ENCODE measurements around the gene REM1. TPM values are rescaled to one million over a fixed set of nuclear protein-coding genes. Genes with fewer than 3 reads are reported as not detected.

REM1 gene
- total RNA-seq, 1 experiment from 2014 or later: not detected

DNA sequence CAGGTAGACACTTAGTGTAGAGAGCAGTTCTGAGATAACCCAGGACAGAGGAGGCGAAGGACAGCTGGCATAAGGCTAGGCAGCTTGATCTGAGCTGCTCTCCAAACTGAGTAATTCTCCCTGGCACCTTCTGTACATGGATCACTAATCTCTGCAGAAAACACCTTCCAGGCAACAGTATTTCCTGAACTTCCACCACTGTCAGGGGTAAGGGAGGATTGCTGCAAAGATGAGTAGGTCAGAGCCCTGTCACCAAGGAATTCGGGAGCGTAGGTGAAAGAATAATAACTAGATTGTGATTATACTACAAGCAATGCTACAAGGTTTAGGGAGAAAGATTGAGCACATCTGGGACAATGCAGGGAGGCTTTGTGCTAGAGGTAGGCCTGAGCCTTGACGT lies 41.1 kb downstream of the REM1 start:
- Histone ChIP-seq H4K20me1 (ENCODE audit: insufficient read depth) (no peaks in the 10 kb centered on the region), H3K4me2 (ENCODE audit: low read length) (peak overlapping the region; percentile 98), H3K9me3 (ENCODE audit: control insufficient read depth in 1 of 2, insufficient read depth in 1 of 2, low read depth in 1 of 2, low read length in 2 of 2) (no peaks in the 10 kb centered on the region), H3K4me1 (ENCODE audit: control insufficient read depth in 1 of 2, insufficient read depth in 2 of 2, low read length in 2 of 2) (peaks cover 18 to 33% of the 10 kb centered on the region in 2 experiments), H3K79me2 (ENCODE audit: insufficient read depth, low read length) (peaks cover 69% of the 10 kb centered on the region), H3K4me3 (replicated peaks in 1 of 2; ENCODE audit: low read depth in 1 of 2, low read length in 2 of 2) (peak overlapping the region; percentile 97 to 99; a peak in 3 of 4 replicates), H3K9me2 (ENCODE audit: insufficient read depth) (no peaks in the 10 kb centered on the region), H2AFZ (ENCODE audit: low read depth, low read length, poor library complexity, severe bottlenecking) (no peak overlapping the region), H3K27ac (ENCODE audit: low read depth, low read length) (peak overlapping the region; percentile 72; the same call in 1 of the 2 replicates), H3K9ac (ENCODE audit: low read length) (peak overlapping the region; percentile 96), H3K27me3 (ENCODE audit: insufficient read depth, low read length) (no peaks in the 10 kb centered on the region), H3K36me3 (ENCODE audit: control insufficient read depth in 1 of 2, insufficient read depth in 2 of 2, low read length in 2 of 2) (peaks cover 11 to 22% of the 10 kb centered on the region in 2 experiments; a peak in 2 of 4 replicates)
- no peak for ATAC-seq
- ChIA-PET CTCF (no interaction called here), RAD21 (ENCODE audit: low non-redundant PET in 1 of 2, low total read pairs in 2 of 2, uncharacterized antibody in 2 of 2, unreplicated experiment in 2 of 2) (no interaction called here), POLR2A (no interaction called here)
- TSS peak; percentile 47 for BruUV-seq (replicated peaks)
- no peak for DNase-seq (ENCODE audit: low read depth, low spot score)
- no peak for TF ChIP-seq EZH2 (IDR thresholded peaks at IDR 0.05)
- TF ChIP-seq, protein P1, sequence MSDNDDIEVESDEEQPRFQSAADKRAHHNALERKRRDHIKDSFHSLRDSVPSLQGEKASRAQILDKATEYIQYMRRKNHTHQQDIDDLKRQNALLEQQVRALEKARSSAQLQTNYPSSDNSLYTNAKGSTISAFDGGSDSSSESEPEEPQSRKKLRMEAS (IDR thresholded peaks at IDR 0.05): no peak
- TF ChIP-seq POLR2AphosphoS5 (IDR thresholded peaks at IDR 0.05; ENCODE audit: low read depth, low read length): no peak
- intact Hi-C loops (cut with micrococcal nuclease): no loop called here

DNA sequence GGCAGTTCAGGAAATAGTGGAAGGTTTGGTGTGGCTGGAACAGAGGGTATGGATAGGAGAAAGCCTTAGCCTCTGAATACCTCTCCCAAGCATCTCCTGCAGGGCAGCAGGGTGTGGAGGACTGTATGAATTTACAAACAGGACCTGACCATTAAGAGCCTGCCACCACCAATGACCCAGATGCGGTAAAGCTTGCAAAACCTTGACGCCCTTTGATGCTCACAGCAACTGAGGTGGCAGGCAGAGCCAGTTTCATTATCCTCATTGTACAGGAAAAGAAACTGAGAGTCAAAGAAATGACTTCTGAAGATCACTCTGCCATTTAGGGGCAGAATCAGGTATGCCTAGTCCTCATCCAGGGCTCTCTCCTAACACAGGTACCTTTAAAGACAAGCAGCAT lies 41.6 kb downstream of the REM1 start:
- no peak for DNase-seq (ENCODE audit: low read depth, low spot score)
- H4K20me1 ChIP-seq (ENCODE audit: insufficient read depth): no peaks in the 10 kb centered on the region
- ChIA-PET RAD21 (ENCODE audit: low non-redundant PET in 1 of 2, low total read pairs in 2 of 2, uncharacterized antibody in 2 of 2, unreplicated experiment in 2 of 2) (no interaction called here), CTCF (no interaction called here), POLR2A (no interaction called here)
- H2AFZ ChIP-seq (ENCODE audit: low read depth, low read length, poor library complexity, severe bottlenecking): no peak overlapping the region
- ATAC-seq: no peak
- H3K79me2 ChIP-seq (ENCODE audit: insufficient read depth, low read length): peaks cover 74% of the 10 kb centered on the region
- H3K4me1 ChIP-seq (ENCODE audit: control insufficient read depth in 1 of 2, insufficient read depth in 2 of 2, low read length in 2 of 2): peaks cover 18 to 33% of the 10 kb centered on the region in 2 experiments
- BruUV-seq (replicated peaks): no TSS peak
- 0 out of 2 replicates have a peak overlapping the region, but pooled peaks have one; percentile 96 for H3K9ac ChIP-seq (ENCODE audit: low read length)
- peaks cover 14 to 23% of the 10 kb centered on the region in 2 experiments; a peak in 2 of 4 replicates for H3K36me3 ChIP-seq (ENCODE audit: control insufficient read depth in 1 of 2, insufficient read depth in 2 of 2, low read length in 2 of 2)
- H3K9me3 ChIP-seq (ENCODE audit: control insufficient read depth in 1 of 2, insufficient read depth in 1 of 2, low read depth in 1 of 2, low read length in 2 of 2): no peaks in the 10 kb centered on the region
- H3K4me2 ChIP-seq (ENCODE audit: low read length): peak overlapping the region; percentile 98
- H3K27ac ChIP-seq (ENCODE audit: low read depth, low read length): peak overlapping the region; percentile 72; the same call in 1 of the 2 replicates
- no peaks in the 10 kb centered on the region for H3K27me3 ChIP-seq (ENCODE audit: insufficient read depth, low read length)
- H3K9me2 ChIP-seq (ENCODE audit: insufficient read depth): no peaks in the 10 kb centered on the region
- intact Hi-C loops (cut with micrococcal nuclease): no loop called here
- H3K4me3 ChIP-seq (replicated peaks in 1 of 2; ENCODE audit: low read depth in 1 of 2, low read length in 2 of 2): no peak overlapping the region
- no peak for TF ChIP-seq EZH2 (IDR thresholded peaks at IDR 0.05)
- TF ChIP-seq EZH2phosphoT487 (IDR thresholded peaks at IDR 0.05; ENCODE audit: borderline replicate concordance): no peak
- TF ChIP-seq, protein P1 (IDR thresholded peaks at IDR 0.05): no peak
- no peak for TF ChIP-seq SRF (IDR thresholded peaks at IDR 0.05; ENCODE audit: low read depth)
- no peak; the same call in 1 of the 2 replicates for TF ChIP-seq SIN3A (IDR thresholded peaks at IDR 0.05; ENCODE audit: low read depth)
- no peak for TF ChIP-seq EGR1 (IDR thresholded peaks at IDR 0.05; ENCODE audit: low read depth)
- no peak for TF ChIP-seq CBX3 (IDR thresholded peaks at IDR 0.05; ENCODE audit: low read depth)
- TF ChIP-seq, protein P2, sequence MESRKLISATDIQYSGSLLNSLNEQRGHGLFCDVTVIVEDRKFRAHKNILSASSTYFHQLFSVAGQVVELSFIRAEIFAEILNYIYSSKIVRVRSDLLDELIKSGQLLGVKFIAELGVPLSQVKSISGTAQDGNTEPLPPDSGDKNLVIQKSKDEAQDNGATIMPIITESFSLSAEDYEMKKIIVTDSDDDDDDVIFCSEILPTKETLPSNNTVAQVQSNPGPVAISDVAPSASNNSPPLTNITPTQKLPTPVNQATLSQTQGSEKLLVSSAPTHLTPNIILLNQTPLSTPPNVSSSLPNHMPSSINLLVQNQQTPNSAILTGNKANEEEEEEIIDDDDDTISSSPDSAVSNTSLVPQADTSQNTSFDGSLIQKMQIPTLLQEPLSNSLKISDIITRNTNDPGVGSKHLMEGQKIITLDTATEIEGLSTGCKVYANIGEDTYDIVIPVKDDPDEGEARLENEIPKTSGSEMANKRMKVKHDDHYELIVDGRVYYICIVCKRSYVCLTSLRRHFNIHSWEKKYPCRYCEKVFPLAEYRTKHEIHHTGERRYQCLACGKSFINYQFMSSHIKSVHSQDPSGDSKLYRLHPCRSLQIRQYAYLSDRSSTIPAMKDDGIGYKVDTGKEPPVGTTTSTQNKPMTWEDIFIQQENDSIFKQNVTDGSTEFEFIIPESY (IDR thresholded peaks at IDR 0.05; ENCODE audit: extremely low read depth, insufficient replicate concordance, low read length): no peak
- TF ChIP-seq ZFX (IDR thresholded peaks at IDR 0.05): no peak
- TF ChIP-seq SP1 (IDR thresholded peaks at IDR 0.05; ENCODE audit: low read depth): no peak
- no peak for TF ChIP-seq ZNF274 (IDR thresholded peaks at IDR 0.05; ENCODE audit: low read depth, low read length)
- TF ChIP-seq YY1 (IDR thresholded peaks at IDR 0.05; ENCODE audit: extremely low read depth, insufficient replicate concordance, low read depth, low read length): no peak
- no peak for TF ChIP-seq CEBPB (IDR thresholded peaks at IDR 0.05; ENCODE audit: low read depth)
- TF ChIP-seq POLR2A (IDR thresholded peaks at IDR 0.05; ENCODE audit: borderline replicate concordance, extremely low read depth, insufficient read depth, insufficient read length): no peak
- no peak for TF ChIP-seq FOSL1 (IDR thresholded peaks at IDR 0.05; ENCODE audit: low read depth)
- TF ChIP-seq POLR2AphosphoS5 (IDR thresholded peaks at IDR 0.05; ENCODE audit: low read depth, low read length): no peak
- TF ChIP-seq ELF1 (IDR thresholded peaks at IDR 0.05; ENCODE audit: borderline replicate concordance, low read depth): no peak
- TF ChIP-seq, protein P3, sequence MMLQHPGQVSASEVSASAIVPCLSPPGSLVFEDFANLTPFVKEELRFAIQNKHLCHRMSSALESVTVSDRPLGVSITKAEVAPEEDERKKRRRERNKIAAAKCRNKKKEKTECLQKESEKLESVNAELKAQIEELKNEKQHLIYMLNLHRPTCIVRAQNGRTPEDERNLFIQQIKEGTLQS (IDR thresholded peaks at IDR 0.05): no peak
